HG03558 (cell line): ENCODE results near the gene ADAMTS17.

Experiments
- ATAC-seq: cut with Tn5 transposase; IDR thresholded peaks from one replicate; pipeline ENCODE4 v1.9.1; 2021; ENCODE audit warnings: moderate number of reproducible peaks; ENCODE audit not compliant: unreplicated experiment; ENCODE audit errors: extremely low read depth

Gene ADAMTS17

DNA sequence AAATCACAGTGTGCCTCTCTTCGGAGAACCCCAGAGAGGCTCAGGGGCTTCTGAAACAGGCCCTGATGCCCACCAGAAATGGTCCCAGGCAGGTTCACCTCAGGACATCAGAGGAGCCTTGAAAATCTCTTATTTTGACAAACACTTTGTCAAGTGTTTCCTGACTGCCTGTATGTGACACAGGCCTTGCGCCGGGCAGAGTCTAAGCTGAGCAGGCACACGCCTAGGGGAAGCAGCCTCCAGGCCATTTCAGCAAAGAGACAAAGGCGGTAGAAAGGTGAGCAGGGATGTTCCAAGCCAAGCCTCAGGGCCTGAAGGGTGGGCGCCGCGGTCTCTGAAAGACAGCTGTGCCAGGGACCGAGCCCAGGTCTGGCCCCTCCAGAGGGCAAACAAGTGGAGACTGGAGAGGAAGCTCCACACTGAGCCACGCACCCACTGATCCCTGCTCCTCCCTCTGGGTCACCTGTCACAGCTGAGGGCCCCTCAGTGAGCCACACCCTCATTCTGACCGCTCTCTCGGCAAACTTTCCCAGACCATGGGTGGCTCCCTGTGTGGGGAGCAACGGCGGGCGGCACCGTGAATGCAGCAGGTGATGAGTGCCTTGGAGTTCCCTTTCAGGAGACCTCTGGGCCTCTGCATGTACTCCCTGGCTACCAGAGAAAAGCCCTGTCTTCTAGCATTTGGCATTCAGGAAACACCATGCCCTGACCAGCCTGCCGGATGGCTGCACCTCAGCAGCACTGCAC lies 136.1 kb downstream of the ADAMTS17 start:
- ATAC-seq, result no peak

DNA sequence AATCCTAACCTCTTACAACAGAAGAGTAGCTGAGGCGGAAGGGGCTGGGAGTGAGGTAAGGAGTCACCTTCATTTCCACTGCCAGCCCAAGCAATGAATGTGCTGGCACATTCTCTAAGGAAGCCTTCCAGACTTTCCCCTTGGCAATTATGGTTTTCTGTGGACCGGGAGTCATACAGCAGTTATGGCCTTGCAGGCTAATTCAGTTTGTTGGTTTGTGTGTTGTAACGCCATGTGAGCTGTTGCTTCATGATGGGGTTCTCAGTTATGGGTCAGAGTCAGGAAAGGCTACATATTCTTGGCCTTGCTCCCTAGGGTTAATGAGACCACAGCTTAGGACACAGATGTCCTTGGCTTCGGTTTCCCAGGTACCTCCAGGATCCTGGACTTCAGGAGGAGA lies 137.0 kb downstream of the ADAMTS17 start:
- ATAC-seq, result no peak

DNA sequence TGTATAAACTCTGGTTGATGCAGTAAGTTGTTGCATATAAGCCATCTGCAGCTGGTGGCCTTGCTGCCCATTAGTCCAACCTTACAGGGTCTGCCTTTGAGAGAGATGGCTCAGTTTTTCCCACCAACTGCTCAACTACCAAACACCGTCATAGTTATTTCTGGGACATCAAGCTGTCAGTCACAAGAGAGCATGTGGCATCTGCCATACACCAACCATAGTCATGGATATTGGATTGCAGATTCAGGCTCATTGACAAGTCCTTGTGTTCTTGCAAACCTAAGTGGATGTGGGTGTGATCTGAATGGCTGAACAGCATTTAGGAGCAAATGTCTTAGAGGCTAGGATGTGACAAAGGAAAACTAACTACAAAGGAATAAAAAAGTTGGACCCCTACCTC lies 137.6 kb downstream of the ADAMTS17 start:
- ATAC-seq, result no peak

DNA sequence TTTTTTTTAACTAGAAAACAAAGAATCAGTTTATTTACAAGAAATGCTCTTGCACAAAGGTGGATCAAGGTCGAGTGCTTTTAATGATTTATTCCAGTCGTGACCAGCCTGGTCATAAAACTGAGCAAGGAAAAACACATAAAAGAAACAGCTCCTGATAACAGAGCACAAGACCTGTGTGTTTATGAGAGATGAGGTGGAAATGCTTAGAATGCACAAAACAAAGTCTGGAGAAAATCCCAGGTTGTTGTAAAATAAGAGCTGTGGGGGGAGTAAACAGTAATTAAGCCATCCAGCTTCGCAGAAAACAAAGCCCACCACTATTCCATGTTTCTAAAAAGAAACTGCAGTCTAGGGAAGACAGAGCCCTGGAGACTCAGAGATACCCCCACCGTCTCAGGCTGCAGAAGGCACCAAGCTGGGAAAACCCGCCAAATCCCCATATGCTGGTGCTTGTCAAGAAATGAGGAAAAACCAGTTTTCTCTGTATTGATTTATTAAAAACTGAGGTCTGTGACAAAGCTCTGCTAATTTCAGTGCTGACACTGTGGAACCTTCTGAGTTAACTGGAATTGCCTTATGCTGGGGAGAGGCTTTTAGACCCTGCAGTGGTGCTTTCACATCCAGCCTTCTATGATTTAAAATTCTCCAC lies 139.3 kb downstream of the ADAMTS17 start:
- ATAC-seq, result no peak

GRCh38 chr15:100201376-100202280 lies 140.1 kb downstream of the ADAMTS17 start:
- ATAC-seq, result no peak

GRCh38 chr15:100200287-100200880 lies 141.4 kb downstream of the ADAMTS17 start:
- ATAC-seq, result no peak

DNA sequence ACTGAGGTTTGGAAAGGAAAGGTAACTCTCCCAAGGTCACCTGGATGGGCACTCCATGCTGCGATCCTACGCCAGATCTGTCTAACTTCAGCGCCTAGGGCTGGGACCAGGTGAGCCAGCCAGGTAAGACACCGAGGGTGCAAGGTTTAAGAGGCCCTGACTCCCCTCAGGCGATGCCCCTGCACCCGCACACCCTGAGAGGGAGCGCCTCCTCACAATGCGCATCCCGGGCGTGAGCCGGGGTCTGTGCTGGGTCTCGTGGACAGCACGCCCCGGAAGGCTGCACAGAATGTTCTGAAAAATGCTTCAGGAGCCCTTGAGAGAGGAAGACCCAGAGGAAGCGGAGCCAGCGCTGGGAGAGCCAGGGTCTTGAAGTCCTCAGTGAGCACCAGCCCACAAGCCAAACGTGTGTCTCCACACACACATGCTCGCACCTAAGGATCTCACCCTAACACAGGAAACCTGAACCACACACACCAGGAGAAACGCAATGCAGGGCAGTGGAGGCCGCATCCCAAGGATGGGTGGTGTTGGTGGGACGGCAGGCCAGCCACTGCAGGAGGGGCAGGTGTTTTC lies 142.0 kb downstream of the ADAMTS17 start:
- ATAC-seq, result no peak

GRCh38 chr15:100198442-100198841 lies 143.3 kb downstream of the ADAMTS17 start:
- ATAC-seq, result no peak

DNA sequence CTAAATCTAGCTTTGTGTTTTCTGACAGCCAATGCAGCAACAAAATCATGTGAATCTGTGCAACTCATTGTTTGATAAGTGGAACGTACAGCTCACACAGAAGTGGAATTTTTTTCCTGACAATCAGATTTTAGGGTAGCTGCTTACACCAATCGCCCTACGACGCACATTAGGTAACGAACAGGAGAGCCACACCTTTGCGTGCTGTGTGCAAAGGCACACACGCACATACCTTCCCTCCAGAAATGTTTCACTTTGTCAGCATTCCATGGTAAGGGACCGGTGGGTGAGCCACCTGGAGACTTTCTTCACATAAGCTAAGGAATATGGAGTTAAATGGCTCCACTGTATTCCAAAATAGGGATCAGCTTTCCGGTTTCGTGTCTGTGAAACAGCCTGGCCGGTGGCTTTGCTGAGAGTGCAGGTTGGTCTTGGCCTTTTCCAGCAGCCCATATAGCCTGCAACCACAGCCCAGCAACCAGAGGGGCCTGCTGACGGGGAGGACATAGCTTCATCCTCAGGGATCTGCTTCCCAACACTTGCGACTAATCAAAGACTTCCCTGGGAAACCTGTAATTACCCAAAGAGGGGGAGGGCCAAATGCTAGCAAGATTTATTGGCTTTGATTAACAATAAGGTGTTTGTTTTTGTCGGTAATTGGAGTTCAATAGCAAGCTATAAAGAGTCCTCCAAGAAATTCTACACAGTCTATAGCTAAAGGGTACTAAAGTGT lies 145.3 kb downstream of the ADAMTS17 start:
- no peak for ATAC-seq

DNA sequence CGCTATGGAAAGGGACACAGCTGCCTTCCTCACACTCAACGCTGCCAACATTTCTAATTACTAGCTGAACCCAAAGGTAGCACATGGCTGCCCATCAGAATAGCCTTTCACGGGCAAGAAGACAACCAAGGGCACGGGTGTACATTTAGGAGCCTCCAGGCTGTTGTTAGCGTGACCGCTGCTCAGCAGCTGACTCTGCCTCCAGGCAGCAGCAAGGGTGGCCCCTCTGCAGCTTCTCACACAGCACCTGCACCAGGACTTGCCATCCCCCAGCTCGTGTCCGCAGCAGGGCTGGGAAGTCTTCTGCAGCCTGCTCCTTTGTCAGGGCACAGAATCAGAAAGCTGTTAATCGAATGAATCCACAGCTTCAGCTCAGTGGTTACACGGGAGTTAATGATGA lies 146.8 kb downstream of the ADAMTS17 start:
- ATAC-seq, result no peak

GRCh38 chr15:100193277-100193860 lies 148.4 kb downstream of the ADAMTS17 start:
- ATAC-seq, result no peak

DNA sequence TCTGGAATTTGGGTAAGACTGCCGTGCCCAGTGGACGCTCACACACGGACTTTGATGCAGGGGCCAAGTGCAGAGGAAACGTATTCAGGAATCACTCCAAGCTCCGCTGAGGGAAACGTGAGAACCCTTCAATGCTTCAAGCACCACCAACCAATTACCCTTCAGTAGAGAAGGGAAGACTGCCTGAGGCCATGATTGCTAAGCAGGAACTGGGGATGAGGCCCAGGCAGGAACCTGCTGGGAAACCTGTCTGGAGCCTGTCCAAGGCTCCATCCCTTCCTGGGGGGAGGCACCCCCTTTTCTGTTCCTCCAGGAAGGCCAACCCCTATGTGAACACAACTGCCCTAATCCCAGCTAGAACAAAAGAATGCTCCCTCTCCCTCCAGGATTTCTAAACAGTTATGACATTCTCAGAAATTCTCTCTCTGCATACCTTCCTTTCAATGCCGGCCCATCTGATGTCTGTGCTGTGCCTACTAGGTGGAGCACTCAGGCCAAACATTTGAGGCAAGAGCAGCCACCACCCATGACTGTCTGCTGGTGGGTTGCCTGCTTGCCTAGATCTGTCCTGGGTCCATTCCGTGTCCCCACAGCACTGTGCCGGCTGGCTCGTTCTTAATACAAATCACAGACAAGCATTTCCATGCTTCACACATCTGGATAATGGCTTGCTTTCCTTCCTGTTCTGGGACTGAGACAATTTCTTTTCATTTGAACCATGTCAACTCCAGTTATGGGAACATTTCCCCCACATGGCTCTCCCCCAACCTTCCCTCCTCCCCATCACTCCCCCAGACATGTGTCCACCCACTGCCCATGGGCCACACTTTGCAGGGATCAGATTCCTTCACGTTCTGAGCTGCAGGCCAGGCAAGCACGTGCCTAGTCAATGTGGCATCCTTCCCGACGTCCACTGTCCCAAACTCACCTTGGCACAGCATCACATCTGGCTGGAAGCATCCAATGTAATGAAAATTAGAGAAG lies 149.4 kb downstream of the ADAMTS17 start:
- no peak for ATAC-seq

DNA sequence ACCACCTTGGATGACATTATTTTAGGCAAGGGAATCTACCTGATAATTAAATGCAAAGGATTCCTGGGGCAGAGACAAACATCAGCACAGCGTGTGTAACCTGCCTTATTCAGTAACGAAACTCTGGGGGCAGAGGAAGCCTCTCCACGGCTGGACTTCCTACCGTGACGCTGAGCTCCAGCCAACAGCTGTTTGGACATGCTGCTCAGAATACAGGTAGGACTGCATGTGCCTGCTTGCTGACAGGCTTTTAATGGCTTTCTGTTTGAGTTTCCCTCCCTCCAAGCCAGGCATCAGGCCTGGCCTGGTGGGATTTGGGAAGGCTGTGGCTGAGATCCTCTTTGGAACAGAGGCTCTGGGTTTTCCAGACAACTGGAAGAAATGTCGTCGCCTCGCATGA lies 150.6 kb downstream of the ADAMTS17 start:
- ATAC-seq, result no peak

GRCh38 chr15:100190675-100191074 lies 151.1 kb downstream of the ADAMTS17 start:
- ATAC-seq, result no peak

DNA sequence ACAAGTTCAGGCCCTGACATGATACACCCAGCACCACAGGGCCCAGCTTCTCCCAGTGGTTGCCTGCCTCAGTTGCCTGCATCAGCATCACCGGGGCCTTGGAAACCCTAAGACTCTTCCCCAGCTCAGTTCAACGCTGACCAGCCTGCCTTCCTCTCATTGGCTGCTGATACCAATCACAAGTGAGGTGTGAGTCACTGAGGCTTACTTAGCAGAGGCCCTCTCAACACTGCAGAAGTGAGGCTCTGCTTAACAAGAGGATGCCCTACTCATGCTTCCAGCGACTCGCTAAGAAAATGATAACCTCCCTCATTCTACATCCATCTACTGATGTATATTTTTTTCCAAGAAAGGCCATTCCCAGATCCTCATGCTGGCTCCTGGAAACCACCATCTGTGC lies 151.9 kb downstream of the ADAMTS17 start:
- ATAC-seq, result no peak

GRCh38 chr15:100189319-100189718 lies 152.5 kb downstream of the ADAMTS17 start:
- ATAC-seq, result no peak

DNA sequence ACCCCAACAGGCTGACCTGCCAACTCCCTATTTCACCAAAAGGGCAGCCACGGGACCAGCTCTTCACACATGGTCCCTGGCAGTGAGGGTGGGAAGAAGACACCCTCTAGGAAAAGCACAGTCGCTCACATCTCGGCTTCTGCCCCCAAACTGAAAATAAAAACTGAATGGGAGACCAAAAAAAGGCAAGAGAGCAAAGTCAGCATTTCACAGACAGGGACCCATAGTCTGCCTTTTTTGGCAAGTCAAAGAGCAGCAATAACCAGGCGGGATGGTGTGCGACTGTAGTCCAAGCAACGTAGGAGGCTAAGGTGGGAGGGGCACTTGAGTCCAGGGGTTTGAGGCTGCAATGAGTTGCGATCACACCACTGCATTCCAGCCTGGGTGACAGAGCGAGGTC lies 154.1 kb downstream of the ADAMTS17 start:
- no peak for ATAC-seq

- ATAC-seq, result no peak
These were observed 154.8 kb downstream of the ADAMTS17 start for GRCh38 chr15:100186960-100187359.
